Measurements from ENCODE around the gene STAT4. TPM values are rescaled to one million over a fixed set of nuclear protein-coding genes. Genes with fewer than 3 reads are reported as not detected.

The STAT4 gene
- total RNA-seq, result 2.6 and 3.9 TPM in 2 replicates

GRCh38 chr2:191150600-191151330 lies at the start of gene STAT4:
Gene STAT4, minus strand, starts transcription at chr2:191150994. Its CDS starts 2,791 bp downstream, at chr2:191148203.

GRCh38 chr2:191013932-191014652 lies 136.7 kb downstream of the STAT4 start, which contains the start of gene STAT1:
Gene STAT1, minus strand, starts transcription at chr2:191014171. Its CDS starts 4,168 bp downstream, at chr2:191010003.

Other genes starting within 250 kb of the STAT4 start
- gene STAT1, start 136.8 kb downstream of the STAT4 start, total RNA-seq, result 29.0 and 40.3 TPM in 2 replicates
- 132 and 157 TPM in 2 replicates for gene MYO1B, start 94.4 kb upstream of the STAT4 start, total RNA-seq